Adrenal gland (tissue), 5 donors: ENCODE measurements around the gene TMBIM6.
"Not testable (repeated sequence)": the region's sequence is repeated elsewhere in the genome, so short reads cannot be mapped to it uniquely, and the experiment has no call there.

Experiments used
- CTCF ChIP-seq, 6 experiments: fragments of 450-650 bp in 4 of 6; fragments of 200-600 bp in 2 of 6; sonication (generic) in 1 of 6; IDR thresholded peaks; 1 replicate in 5 of 6; 2 replicates in 1 of 6; pipeline versions ENCODE4 v1.5.1 to v1.8.0; 2016 to 2021; ENCODE audit warnings: antibody characterized with exemption in 6 of 6, mild to moderate bottlenecking in 2 of 6, moderate library complexity in 1 of 6
- POLR2A ChIP-seq, 2 donors: fragments of 450-650 bp; IDR thresholded peaks; one replicate each; pipeline ENCODE4 v1.6.1; 2017; ENCODE audit warnings: antibody characterized with exemption in 2 of 2, mild to moderate bottlenecking in 2 of 2, moderate library complexity in 1 of 2
- donor health status: DM: no; HTN: no; CAD: no.

GRCh38 chr12:49713952-49714351 lies 27.4 kb upstream of the TMBIM6 start:
- not testable (repeated sequence) for TF ChIP-seq POLR2A, CTCF (IDR thresholded peaks at IDR 0.05)
